ENCODE data around the gene SAMD4B. TPM values are rescaled to one million over a fixed set of nuclear protein-coding genes. Genes with fewer than 3 reads are reported as not detected.

Gene SAMD4B
- total RNA-seq, 6 experiments from 2014 or later, result 23.0 to 45.6 (median 31.6) TPM

- peaks cover 0 to 27% (median 10%) of the 10 kb centered on the region in 4 donors for H3K36me3 ChIP-seq
- 63% methylated on average over 4 of the region's 5 CpGs for WGBS (ENCODE audit: insufficient coverage, low coverage, low lambda C conversion rate, missing lambda C conversion rate)
- no peak overlapping the region for H3K4me3 ChIP-seq
- H3K4me1 ChIP-seq, result peaks cover 0 to 14% (median 4%) of the 10 kb centered on the region in 4 donors
- intact Hi-C loops (cut with DNase I), result no loop called here
- TF ChIP-seq POLR2A (IDR thresholded peaks at IDR 0.05) (no peak), CTCF (IDR thresholded peaks at IDR 0.05) (no peak)
- H3K27me3 ChIP-seq, result no peaks in the 10 kb centered on the region
- ATAC-seq, result peak in 1 of 4 donors; percentile 7
- no peak for DNase-seq
- H3K9me3 ChIP-seq, result no peaks in the 10 kb centered on the region
- no peak overlapping the region for H3K27ac ChIP-seq
Observed at GRCh38 chr19:39363901-39364457, 21.8 kb downstream of the SAMD4B start.

- peaks cover 0 to 27% (median 8%) of the 10 kb centered on the region in 4 donors for H3K36me3 ChIP-seq
Observed at GRCh38 chr19:39365531-39365930, 23.3 kb downstream of the SAMD4B start.

GRCh38 chr19:39369200-39369599, 27.0 kb downstream of the SAMD4B start:
- TF ChIP-seq CTCF (IDR thresholded peaks at IDR 0.05) (no peak), POLR2A (IDR thresholded peaks at IDR 0.05) (no peak)
- H3K27ac ChIP-seq, result no peak overlapping the region
- no peak overlapping the region for H3K4me3 ChIP-seq
- intact Hi-C loops (cut with DNase I), result no loop called here
- no peaks in the 10 kb centered on the region for H3K9me3 ChIP-seq
- ATAC-seq (no peak), DNase-seq (no peak)
- peaks cover 0 to 26% (median 10%) of the 10 kb centered on the region in 4 donors for H3K4me1 ChIP-seq
- no peaks in the 10 kb centered on the region for H3K27me3 ChIP-seq
- peaks cover 0 to 34% (median 8%) of the 10 kb centered on the region in 4 donors for H3K36me3 ChIP-seq
- 94% methylated on average over 2 of the region's 2 CpGs for WGBS (ENCODE audit: insufficient coverage, low coverage, low lambda C conversion rate, missing lambda C conversion rate)

More at GRCh38 chr19:39365531-39365930, 23.3 kb downstream of the SAMD4B start:
- peaks cover 0 to 14% (median 4%) of the 10 kb centered on the region in 4 donors for H3K4me1 ChIP-seq
- no peaks in the 10 kb centered on the region for H3K27me3 ChIP-seq
- H3K4me3 ChIP-seq, result no peak overlapping the region
- ATAC-seq (no peak), DNase-seq (no peak)
- no peaks in the 10 kb centered on the region for H3K9me3 ChIP-seq
- H3K27ac ChIP-seq, result no peak overlapping the region
- intact Hi-C loops (cut with DNase I), result no loop called here
- WGBS (ENCODE audit: insufficient coverage, low coverage, low lambda C conversion rate, missing lambda C conversion rate), result 100% methylated on average over 1 of the region's 1 CpG
- TF ChIP-seq CTCF (IDR thresholded peaks at IDR 0.05) (no peak), POLR2A (IDR thresholded peaks at IDR 0.05) (no peak)

DNA sequence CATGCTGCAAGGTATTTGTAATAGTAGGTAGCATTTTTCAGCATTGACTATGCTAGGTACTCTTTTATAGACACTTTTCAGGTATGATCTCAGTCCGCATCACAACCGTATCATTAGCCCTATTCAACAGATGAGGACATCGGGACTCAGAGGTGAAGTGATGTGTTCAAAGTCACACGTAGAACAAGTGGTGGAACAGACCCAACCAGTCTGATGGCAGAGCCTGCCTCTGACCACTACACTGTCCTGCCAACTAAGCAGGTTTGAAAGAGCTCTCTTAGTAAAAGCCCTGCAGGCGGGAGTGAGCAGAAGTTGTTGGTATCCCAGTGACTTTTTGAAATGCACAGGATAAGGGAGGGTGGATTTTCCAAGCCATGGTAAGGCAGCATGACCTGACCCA, 28.5 kb downstream of the SAMD4B start:
- Histone ChIP-seq H3K4me1 (peaks cover 0 to 42% (median 15%) of the 10 kb centered on the region in 4 donors), H3K27ac (no peak overlapping the region), H3K27me3 (no peaks in the 10 kb centered on the region), H3K4me3 (no peak overlapping the region), H3K9me3 (no peaks in the 10 kb centered on the region), H3K36me3 (peaks cover 0 to 34% (median 8%) of the 10 kb centered on the region in 4 donors)
- ATAC-seq, result no peak
- DNase-seq, result no peak
- TF ChIP-seq POLR2A (IDR thresholded peaks at IDR 0.05) (no peak), CTCF (IDR thresholded peaks at IDR 0.05) (no peak)
- intact Hi-C loops (cut with DNase I), result no loop called here
- WGBS (ENCODE audit: insufficient coverage, low coverage, low lambda C conversion rate, missing lambda C conversion rate), result 97% methylated on average over 5 of the region's 5 CpGs
